PFSK-1 (cell line): ENCODE results near the gene ACSF3.

ENCODE experiments used
- FOXP2 ChIP-seq: optimal IDR thresholded peaks from 2 replicates; pipeline ENCODE3; 2011; ENCODE audit warnings: borderline replicate concordance, control low read depth, inconsistent platforms; ENCODE audit not compliant: insufficient read depth; ENCODE audit errors: extremely low read length, extremely low read depth
- POLR2AphosphoS5 ChIP-seq: IDR thresholded peaks from 2 replicates; pipeline ENCODE4 v1.6.1; 2012; ENCODE audit warnings: low read depth, mild to moderate bottlenecking, control low read depth, low read length, moderate library complexity
- REST ChIP-seq, 2 experiments: IDR thresholded peaks; 2 replicates each; pipeline versions ENCODE4 v1.6.1 to v1.8.0; 2011 to 2012; ENCODE audit warnings: low read depth in 2 of 2, low read length in 2 of 2, control low read depth in 1 of 2, inconsistent platforms in 1 of 2, mild to moderate bottlenecking in 1 of 2, moderate library complexity in 1 of 2; ENCODE audit not compliant: insufficient read depth in 1 of 2
- SIN3A ChIP-seq: IDR thresholded peaks from 2 replicates; pipeline ENCODE4 v1.6.1; 2012; ENCODE audit warnings: mild to moderate bottlenecking, low read length, moderate library complexity, borderline replicate concordance; ENCODE audit not compliant: insufficient read depth
- TAF1 ChIP-seq: IDR thresholded peaks from 2 replicates; pipeline ENCODE4 v1.6.1; 2012; ENCODE audit warnings: low read length, control low read depth, borderline replicate concordance; ENCODE audit not compliant: insufficient read depth

ACSF3 gene

GRCh38 chr16:89055894-89056555, 37.6 kb upstream of the ACSF3 start:
- TF ChIP-seq REST (IDR thresholded peaks at IDR 0.05; ENCODE audit: insufficient read depth in 1 of 2, low read depth in 2 of 2, low read length in 2 of 2) (no peak), SIN3A (no peak), POLR2AphosphoS5 (no peak), TAF1 (no peak), FOXP2 (no peak)

- no peak for TF ChIP-seq FOXP2
- no peak for TF ChIP-seq REST (IDR thresholded peaks at IDR 0.05; ENCODE audit: insufficient read depth in 1 of 2, low read depth in 2 of 2, low read length in 2 of 2)
Measured at GRCh38 chr16:89056592-89056991, 37.1 kb upstream of the ACSF3 start.

GRCh38 chr16:89057738-89058137, 35.9 kb upstream of the ACSF3 start:
- no peak for TF ChIP-seq SIN3A
- no peak for TF ChIP-seq FOXP2
- TF ChIP-seq REST (IDR thresholded peaks at IDR 0.05; ENCODE audit: insufficient read depth in 1 of 2, low read depth in 2 of 2, low read length in 2 of 2), result no peak
- no peak for TF ChIP-seq TAF1
- TF ChIP-seq POLR2AphosphoS5, result no peak

- TF ChIP-seq REST (IDR thresholded peaks at IDR 0.05; ENCODE audit: insufficient read depth in 1 of 2, low read depth in 2 of 2, low read length in 2 of 2) (no peak), POLR2AphosphoS5 (no peak), FOXP2 (no peak), TAF1 (no peak), SIN3A (no peak)
Measured at GRCh38 chr16:89058812-89059211, 34.8 kb upstream of the ACSF3 start.

- TF ChIP-seq POLR2AphosphoS5, result no peak
- no peak for TF ChIP-seq FOXP2
- TF ChIP-seq SIN3A, result no peak
- no peak for TF ChIP-seq REST (IDR thresholded peaks at IDR 0.05; ENCODE audit: insufficient read depth in 1 of 2, low read depth in 2 of 2, low read length in 2 of 2)
- TF ChIP-seq TAF1, result no peak
Measured at GRCh38 chr16:89060207-89060794, 33.4 kb upstream of the ACSF3 start.
